ENCODE results near the gene UCN.

The UCN gene

GRCh38 chr2:27294928-27295327 lies 13.3 kb downstream of the UCN start:
- TF ChIP-seq TAF1 (IDR thresholded peaks at IDR 0.05; ENCODE audit: borderline replicate concordance, insufficient read depth, low read length) (no peak), POLR2AphosphoS5 (IDR thresholded peaks at IDR 0.05; ENCODE audit: low read depth, low read length) (no peak), REST (IDR thresholded peaks at IDR 0.05; ENCODE audit: insufficient read depth in 1 of 2, low read depth in 2 of 2, low read length in 2 of 2) (no peak), FOXP2 (optimal IDR thresholded peaks at IDR 0.05; ENCODE audit: borderline replicate concordance, extremely low read depth, extremely low read length, insufficient read depth) (no peak), SIN3A (IDR thresholded peaks at IDR 0.05; ENCODE audit: borderline replicate concordance, insufficient read depth, low read length) (no peak)

GRCh38 chr2:27291865-27292264 lies 16.4 kb downstream of the UCN start:
- TF ChIP-seq REST (IDR thresholded peaks at IDR 0.05; ENCODE audit: insufficient read depth in 1 of 2, low read depth in 2 of 2, low read length in 2 of 2) (no peak), TAF1 (IDR thresholded peaks at IDR 0.05; ENCODE audit: borderline replicate concordance, insufficient read depth, low read length) (no peak), FOXP2 (optimal IDR thresholded peaks at IDR 0.05; ENCODE audit: borderline replicate concordance, extremely low read depth, extremely low read length, insufficient read depth) (no peak), SIN3A (IDR thresholded peaks at IDR 0.05; ENCODE audit: borderline replicate concordance, insufficient read depth, low read length) (no peak), POLR2AphosphoS5 (IDR thresholded peaks at IDR 0.05; ENCODE audit: low read depth, low read length) (no peak)

GRCh38 chr2:27290549-27290948 lies 17.7 kb downstream of the UCN start:
- TF ChIP-seq POLR2AphosphoS5 (IDR thresholded peaks at IDR 0.05; ENCODE audit: low read depth, low read length) (no peak), TAF1 (IDR thresholded peaks at IDR 0.05; ENCODE audit: borderline replicate concordance, insufficient read depth, low read length) (no peak), REST (IDR thresholded peaks at IDR 0.05; ENCODE audit: insufficient read depth in 1 of 2, low read depth in 2 of 2, low read length in 2 of 2) (no peak), FOXP2 (optimal IDR thresholded peaks at IDR 0.05; ENCODE audit: borderline replicate concordance, extremely low read depth, extremely low read length, insufficient read depth) (no peak), SIN3A (IDR thresholded peaks at IDR 0.05; ENCODE audit: borderline replicate concordance, insufficient read depth, low read length) (no peak)

- TF ChIP-seq TAF1 (IDR thresholded peaks at IDR 0.05; ENCODE audit: borderline replicate concordance, insufficient read depth, low read length) (no peak), REST (IDR thresholded peaks at IDR 0.05; ENCODE audit: insufficient read depth in 1 of 2, low read depth in 2 of 2, low read length in 2 of 2) (no peak), POLR2AphosphoS5 (IDR thresholded peaks at IDR 0.05; ENCODE audit: low read depth, low read length) (no peak), SIN3A (IDR thresholded peaks at IDR 0.05; ENCODE audit: borderline replicate concordance, insufficient read depth, low read length) (no peak)
These were observed 19.6 kb downstream of the UCN start for GRCh38 chr2:27288610-27289009.

GRCh38 chr2:27285481-27285880 lies 22.8 kb downstream of the UCN start:
- TF ChIP-seq TAF1 (IDR thresholded peaks at IDR 0.05; ENCODE audit: borderline replicate concordance, insufficient read depth, low read length) (no peak), SIN3A (IDR thresholded peaks at IDR 0.05; ENCODE audit: borderline replicate concordance, insufficient read depth, low read length) (no peak), POLR2AphosphoS5 (IDR thresholded peaks at IDR 0.05; ENCODE audit: low read depth, low read length) (no peak), FOXP2 (optimal IDR thresholded peaks at IDR 0.05; ENCODE audit: borderline replicate concordance, extremely low read depth, extremely low read length, insufficient read depth) (no peak), REST (IDR thresholded peaks at IDR 0.05; ENCODE audit: insufficient read depth in 1 of 2, low read depth in 2 of 2, low read length in 2 of 2) (no peak)
